Neural progenitor cell (in vitro differentiated cells): Measurements from ENCODE around the gene SLC25A40. TPM values are rescaled to one million over a fixed set of nuclear protein-coding genes. Genes with fewer than 3 reads are reported as not detected.

Experiments
- DNase-seq: peaks from one replicate; pipeline ENCODE4 v3.0.0-alpha.2; 2016; ENCODE audit warnings: low spot score
- H2AFZ ChIP-seq: fragments of 200-600 bp; sonication (generic); replicated peaks from 2 replicates; pipeline ENCODE4 v1.6.1; 2016; ENCODE audit warnings: antibody characterized with exemption
- H3F3A ChIP-seq: fragments of 200-600 bp; sonication (generic); 2 replicates; pipeline ENCODE4 v1.6.1; 2016; ENCODE audit warnings: antibody characterized with exemption, low read depth
- H3K27ac ChIP-seq: fragments of 200-600 bp; sonication (generic); 2 replicates; pipeline ENCODE4 v1.5.1; 2016; ENCODE audit warnings: mild to moderate bottlenecking
- H3K27me3 ChIP-seq: fragments of 200-600 bp; sonication (generic); 2 replicates; pipeline ENCODE4 v1.6.1; 2016; ENCODE audit warnings: mild to moderate bottlenecking, moderate library complexity
- H3K36me3 ChIP-seq: fragments of 200-600 bp; sonication (generic); 2 replicates; pipeline ENCODE4 v1.5.1; 2016
- H3K4me1 ChIP-seq: fragments of 200-600 bp; sonication (generic); 2 replicates; pipeline ENCODE4 v1.6.1; 2016; ENCODE audit warnings: mixed run types
- H3K4me2 ChIP-seq: fragments of 200-600 bp; sonication (generic); 2 replicates; pipeline ENCODE4 v1.6.1; 2016
- H3K4me3 ChIP-seq: fragments of 200-600 bp; sonication (generic); 2 replicates; pipeline ENCODE4 v1.5.1; 2016
- H3K79me2 ChIP-seq: fragments of 200-600 bp; sonication (generic); 2 replicates; pipeline ENCODE4 v1.6.1; 2016; ENCODE audit warnings: low read depth
- H3K9ac ChIP-seq: fragments of 200-600 bp; sonication (generic); 2 replicates; pipeline ENCODE4 v1.6.1; 2016
- H3K9me3 ChIP-seq: fragments of 200-600 bp; sonication (generic); 2 replicates; pipeline ENCODE4 v1.5.1; 2016; ENCODE audit warnings: low read depth
- H4K20me1 ChIP-seq: fragments of 200-600 bp; sonication (generic); 2 replicates; pipeline ENCODE4 v1.6.1; 2016; ENCODE audit warnings: low read depth
- H3K27ac Mint-ChIP-seq: 3 replicates; pipeline ENCODE4 v1.8.0; 2021; ENCODE audit warnings: mixed read lengths
- H3K27me3 Mint-ChIP-seq: 2 replicates; pipeline ENCODE4 v1.8.0; 2022; ENCODE audit warnings: low read depth, mild to moderate bottlenecking, inconsistent platforms, moderate library complexity, mixed read lengths; ENCODE audit not compliant: insufficient read depth
- H3K36me3 Mint-ChIP-seq: 3 replicates; pipeline ENCODE4 v1.8.0; 2021; ENCODE audit warnings: mixed read lengths
- H3K4me1 Mint-ChIP-seq: 3 replicates; pipeline ENCODE4 v1.8.0; 2021; ENCODE audit warnings: mixed read lengths
- H3K4me3 Mint-ChIP-seq: 3 replicates; pipeline ENCODE4 v1.8.0; 2021; ENCODE audit warnings: mild to moderate bottlenecking, moderate library complexity, mixed read lengths
- H3K9me3 Mint-ChIP-seq: 3 replicates; pipeline ENCODE4 v1.8.0; 2020; ENCODE audit warnings: mixed read lengths
- EZH2 ChIP-seq: fragments of 200-600 bp; sonication (generic); IDR thresholded peaks from 2 replicates; pipeline ENCODE4 v1.6.1; 2017; ENCODE audit warnings: antibody characterized with exemption, mild to moderate bottlenecking, moderate library complexity
- EZH2phosphoT487 ChIP-seq: fragments of 200-600 bp; sonication (generic); IDR thresholded peaks from 2 replicates; pipeline ENCODE4 v1.6.1; 2017; ENCODE audit warnings: antibody characterized with exemption
- total RNA-seq: library from RNA; depleted of rRNA; stranded (reverse); fragments of >200 nt; gene quantifications from 2 replicates; pipeline ENCODE4 v1.2.3, GENCODE V29; 2015; ENCODE audit warnings: low replicate concordance
- TF ChIP-seq, protein P1 (sequence below): fragments of 200-600 bp; sonication (generic); IDR thresholded peaks from 2 replicates; pipeline ENCODE4 v1.5.1; 2017; ENCODE audit warnings: antibody characterized with exemption, mild to moderate bottlenecking

The SLC25A40 gene
- total RNA-seq, 1 donor from 2014 or later = 57.3 TPM

- DNase-seq = no peak
- Mint-ChIP-seq H3K27ac (no peak overlapping the region), H3K27me3 (no peaks in the 10 kb centered on the region), H3K4me3 (no peak overlapping the region), H3K9me3 (no peaks in the 10 kb centered on the region), H3K4me1 (peaks cover 12% of the 10 kb centered on the region), H3K36me3 (no peaks in the 10 kb centered on the region)
- Histone ChIP-seq H3K36me3 (no peaks in the 10 kb centered on the region), H3K4me3 (no peak overlapping the region), H3K4me1 (peaks cover 36% of the 10 kb centered on the region), H4K20me1 (no peaks in the 10 kb centered on the region), H3K79me2 (no peaks in the 10 kb centered on the region), H3K4me2 (no peak overlapping the region), H3K27me3 (no peaks in the 10 kb centered on the region), H2AFZ (peak overlapping the region; percentile 55), H3K27ac (no peak overlapping the region), H3K9ac (no peak overlapping the region), H3F3A (peaks cover 18% of the 10 kb centered on the region), H3K9me3 (no peaks in the 10 kb centered on the region)
- no peak for TF ChIP-seq EZH2
Measured at GRCh38 chr7:87806150-87806549, 70.0 kb downstream of the SLC25A40 start.

GRCh38 chr7:87797798-87798403, 78.3 kb downstream of the SLC25A40 start:
- Histone ChIP-seq H3F3A (no peaks in the 10 kb centered on the region), H3K4me1 (no peaks in the 10 kb centered on the region), H3K79me2 (no peaks in the 10 kb centered on the region), H3K4me2 (no peak overlapping the region), H3K27me3 (no peaks in the 10 kb centered on the region), H3K4me3 (no peak overlapping the region), H3K9ac (no peak overlapping the region), H4K20me1 (no peaks in the 10 kb centered on the region), H3K36me3 (no peaks in the 10 kb centered on the region), H3K27ac (no peak overlapping the region), H3K9me3 (no peaks in the 10 kb centered on the region), H2AFZ (peak overlapping the region; percentile 53)
- DNase-seq = peak; percentile 71
- no peaks in the 10 kb centered on the region for H3K27me3 Mint-ChIP-seq
- peaks cover 6% of the 10 kb centered on the region for H3K9me3 Mint-ChIP-seq
- H3K27ac Mint-ChIP-seq = no peak overlapping the region
- no peaks in the 10 kb centered on the region for H3K4me1 Mint-ChIP-seq
- no peak for TF ChIP-seq EZH2
- TF ChIP-seq, protein P1, sequence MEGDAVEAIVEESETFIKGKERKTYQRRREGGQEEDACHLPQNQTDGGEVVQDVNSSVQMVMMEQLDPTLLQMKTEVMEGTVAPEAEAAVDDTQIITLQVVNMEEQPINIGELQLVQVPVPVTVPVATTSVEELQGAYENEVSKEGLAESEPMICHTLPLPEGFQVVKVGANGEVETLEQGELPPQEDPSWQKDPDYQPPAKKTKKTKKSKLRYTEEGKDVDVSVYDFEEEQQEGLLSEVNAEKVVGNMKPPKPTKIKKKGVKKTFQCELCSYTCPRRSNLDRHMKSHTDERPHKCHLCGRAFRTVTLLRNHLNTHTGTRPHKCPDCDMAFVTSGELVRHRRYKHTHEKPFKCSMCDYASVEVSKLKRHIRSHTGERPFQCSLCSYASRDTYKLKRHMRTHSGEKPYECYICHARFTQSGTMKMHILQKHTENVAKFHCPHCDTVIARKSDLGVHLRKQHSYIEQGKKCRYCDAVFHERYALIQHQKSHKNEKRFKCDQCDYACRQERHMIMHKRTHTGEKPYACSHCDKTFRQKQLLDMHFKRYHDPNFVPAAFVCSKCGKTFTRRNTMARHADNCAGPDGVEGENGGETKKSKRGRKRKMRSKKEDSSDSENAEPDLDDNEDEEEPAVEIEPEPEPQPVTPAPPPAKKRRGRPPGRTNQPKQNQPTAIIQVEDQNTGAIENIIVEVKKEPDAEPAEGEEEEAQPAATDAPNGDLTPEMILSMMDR = peak; percentile 77
- H3K36me3 Mint-ChIP-seq = no peaks in the 10 kb centered on the region
- no peak overlapping the region for H3K4me3 Mint-ChIP-seq

GRCh38 chr7:87797395-87797794, 78.8 kb downstream of the SLC25A40 start:
- H3K4me2 ChIP-seq = no peak overlapping the region
- no peak overlapping the region for H3K4me3 Mint-ChIP-seq
- no peak overlapping the region for H3K27ac Mint-ChIP-seq
- H3K79me2 ChIP-seq = no peaks in the 10 kb centered on the region
- no peak overlapping the region for H2AFZ ChIP-seq
- H3K27me3 Mint-ChIP-seq = no peaks in the 10 kb centered on the region
- no peaks in the 10 kb centered on the region for H3K36me3 Mint-ChIP-seq
- H3K36me3 ChIP-seq = no peaks in the 10 kb centered on the region
- H3K4me1 ChIP-seq = no peaks in the 10 kb centered on the region
- no peak overlapping the region for H3K9ac ChIP-seq
- no peak overlapping the region for H3K27ac ChIP-seq
- no peak for DNase-seq
- no peaks in the 10 kb centered on the region for H3F3A ChIP-seq
- TF ChIP-seq EZH2phosphoT487 (no peak), EZH2 (no peak)
- TF ChIP-seq, protein P1 = no peak
- no peaks in the 10 kb centered on the region for H3K27me3 ChIP-seq
- peaks cover 6% of the 10 kb centered on the region for H3K9me3 Mint-ChIP-seq
- no peaks in the 10 kb centered on the region for H4K20me1 ChIP-seq
- no peak overlapping the region for H3K4me3 ChIP-seq
- no peaks in the 10 kb centered on the region for H3K4me1 Mint-ChIP-seq
- no peaks in the 10 kb centered on the region for H3K9me3 ChIP-seq

DNA sequence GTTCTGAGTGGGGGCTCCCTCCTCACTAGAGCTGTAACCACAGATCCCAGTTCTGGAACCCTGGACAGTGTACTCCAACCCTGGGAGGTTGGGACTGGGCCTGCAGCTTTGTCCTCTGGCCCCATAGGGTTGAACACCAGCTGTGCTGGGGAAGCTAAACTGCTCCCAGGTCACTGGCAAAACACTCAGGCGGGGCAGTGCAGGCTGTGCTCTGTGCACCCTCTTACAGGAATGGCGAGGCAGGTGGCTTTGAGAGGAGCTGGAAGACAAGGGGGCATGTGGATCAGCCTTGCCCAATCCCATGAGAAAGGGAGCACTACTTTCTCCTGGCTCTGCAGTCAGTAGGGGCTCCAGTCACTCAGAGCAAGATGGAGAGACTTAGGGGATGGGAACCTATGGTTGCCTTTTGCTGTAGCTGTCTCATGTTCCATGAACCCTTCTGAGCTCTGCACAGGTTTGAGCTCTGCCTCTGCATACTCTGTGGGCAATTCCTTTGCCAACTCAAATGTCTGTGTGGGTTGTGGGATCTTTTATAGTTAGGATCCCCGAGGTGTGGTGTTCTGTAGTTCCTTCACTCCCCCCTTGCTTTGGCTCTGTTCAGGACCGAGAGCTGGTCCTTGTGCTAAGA, 90.7 kb downstream of the SLC25A40 start:
- Histone ChIP-seq H3K9me3 (no peaks in the 10 kb centered on the region), H2AFZ (peak overlapping the region; percentile 44), H3K4me2 (no peak overlapping the region), H3K27me3 (no peaks in the 10 kb centered on the region), H3K9ac (no peak overlapping the region), H3K79me2 (no peaks in the 10 kb centered on the region), H3K27ac (no peak overlapping the region), H3K36me3 (no peaks in the 10 kb centered on the region), H3K4me1 (no peaks in the 10 kb centered on the region), H3K4me3 (no peak overlapping the region), H3F3A (no peaks in the 10 kb centered on the region), H4K20me1 (no peaks in the 10 kb centered on the region)
- H3K36me3 Mint-ChIP-seq = no peaks in the 10 kb centered on the region
- no peak for DNase-seq
- no peak overlapping the region for H3K4me3 Mint-ChIP-seq
- no peaks in the 10 kb centered on the region for H3K4me1 Mint-ChIP-seq
- no peak overlapping the region for H3K27ac Mint-ChIP-seq
- no peaks in the 10 kb centered on the region for H3K27me3 Mint-ChIP-seq
- no peaks in the 10 kb centered on the region for H3K9me3 Mint-ChIP-seq
- no peak for TF ChIP-seq EZH2
- TF ChIP-seq, protein P1 = no peak
- no peak for TF ChIP-seq EZH2phosphoT487
